GM12891 (cell line): ENCODE data around the gene LETMD1.

ENCODE experiments used
- DNase-seq: peaks from one replicate; pipeline ENCODE4 v3.0.0; 2011; ENCODE audit warnings: low spot score; ENCODE audit not compliant: insufficient read length
- FAIRE-seq: peaks from 2 replicates; lab custom pipeline; 2011; peaks lifted over from hg19 to GRCh38; lab: Jason Lieb, UNC
- PAX5 ChIP-seq: IDR thresholded peaks from 2 replicates; pipeline ENCODE4 v1.6.1; 2011; ENCODE audit warnings: low read length, moderate library complexity, mild to moderate bottlenecking; ENCODE audit not compliant: insufficient read depth, severe bottlenecking
- POLR2A ChIP-seq: IDR thresholded peaks from 2 replicates; pipeline ENCODE4 v1.6.1; 2011; ENCODE audit warnings: low read depth, low read length, control low read depth
- POLR2AphosphoS5 ChIP-seq: IDR thresholded peaks from 2 replicates; pipeline ENCODE4 v1.6.1; 2011; ENCODE audit warnings: low read depth, low read length, control low read depth
- POU2F2 ChIP-seq: IDR thresholded peaks from 2 replicates; pipeline ENCODE4 v1.6.1; 2011; ENCODE audit warnings: low read depth, mild to moderate bottlenecking, control low read depth, low read length, moderate library complexity
- SPI1 ChIP-seq: IDR thresholded peaks from 2 replicates; pipeline ENCODE4 v1.6.1; 2011; ENCODE audit warnings: low read depth, low read length, control low read depth
- TAF1 ChIP-seq: IDR thresholded peaks from 2 replicates; pipeline ENCODE4 v1.6.1; 2011; ENCODE audit warnings: low read depth, low read length, control low read depth

The LETMD1 gene

DNA sequence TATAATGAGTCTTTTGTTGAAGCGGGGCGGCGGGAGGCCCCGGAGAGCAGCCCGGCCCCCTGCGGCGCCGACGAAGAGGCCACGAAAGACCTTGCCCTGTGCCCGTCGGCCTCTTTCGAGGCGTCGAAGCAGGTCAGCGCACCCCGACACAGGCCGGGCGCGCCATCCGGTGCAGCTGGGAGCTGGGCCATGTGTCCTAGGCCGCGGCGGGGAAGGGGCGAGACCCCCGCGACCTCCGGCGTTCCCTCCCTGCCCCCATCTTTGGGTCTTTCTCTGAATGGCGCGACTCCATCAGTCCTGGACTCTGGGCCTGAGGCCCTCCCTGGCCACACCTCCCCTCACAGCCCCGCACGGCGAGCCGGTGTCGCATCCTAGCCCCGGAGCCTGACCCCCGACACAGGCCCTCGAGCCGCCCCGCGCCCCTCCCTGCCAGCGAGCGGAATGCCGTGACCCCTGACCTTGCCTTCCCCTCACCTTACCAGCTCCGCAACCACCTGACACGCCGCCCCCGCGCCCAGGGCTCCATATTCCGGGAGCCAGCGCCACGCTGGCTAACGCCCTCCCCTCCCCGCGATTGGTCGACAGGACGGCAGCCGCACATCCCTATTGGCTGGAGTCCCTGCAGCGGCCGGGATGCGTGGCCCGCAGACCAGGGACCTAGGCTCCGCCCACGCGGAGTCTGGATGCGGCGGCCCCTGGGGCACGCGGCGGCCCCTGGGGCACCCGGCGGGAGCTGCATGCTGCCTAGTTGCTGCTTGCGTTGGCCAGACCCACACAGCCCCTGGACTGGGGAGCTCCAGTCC is 22.1 kb upstream of the LETMD1 start, which contains the start of gene SLC11A2:
SLC11A2 (minus strand) TSS at position 549 of the 803 bp plus-strand sequence. CDS start 15,656 bp downstream, outside the sequence.
- TF ChIP-seq SPI1 (no peak), POLR2AphosphoS5 (no peak), POU2F2 (no peak), PAX5 (no peak)
- FAIRE-seq = peak; percentile 94
- DNase-seq = peak; percentile 95

GRCh38 chr12:51027342-51027835 is 20.7 kb upstream of the LETMD1 start:
- no peak for FAIRE-seq
- TF ChIP-seq POLR2AphosphoS5 (no peak), POLR2A (no peak), TAF1 (no peak), SPI1 (no peak), PAX5 (no peak), POU2F2 (no peak)
- no peak for DNase-seq

GRCh38 chr12:51028126-51028812 is 19.9 kb upstream of the LETMD1 start:
- FAIRE-seq = no peak
- no peak for DNase-seq
- no peak for TF ChIP-seq POU2F2
- TF ChIP-seq TAF1 = no peak
- TF ChIP-seq POLR2A = no peak
- no peak for TF ChIP-seq PAX5
- TF ChIP-seq POLR2AphosphoS5 = no peak
- TF ChIP-seq SPI1 = no peak

GRCh38 chr12:51028813-51029150 is 19.3 kb upstream of the LETMD1 start:
- FAIRE-seq = no peak
- no peak for DNase-seq
- TF ChIP-seq SPI1 (no peak), POLR2A (no peak), TAF1 (no peak), POU2F2 (no peak), PAX5 (no peak), POLR2AphosphoS5 (no peak)

DNA sequence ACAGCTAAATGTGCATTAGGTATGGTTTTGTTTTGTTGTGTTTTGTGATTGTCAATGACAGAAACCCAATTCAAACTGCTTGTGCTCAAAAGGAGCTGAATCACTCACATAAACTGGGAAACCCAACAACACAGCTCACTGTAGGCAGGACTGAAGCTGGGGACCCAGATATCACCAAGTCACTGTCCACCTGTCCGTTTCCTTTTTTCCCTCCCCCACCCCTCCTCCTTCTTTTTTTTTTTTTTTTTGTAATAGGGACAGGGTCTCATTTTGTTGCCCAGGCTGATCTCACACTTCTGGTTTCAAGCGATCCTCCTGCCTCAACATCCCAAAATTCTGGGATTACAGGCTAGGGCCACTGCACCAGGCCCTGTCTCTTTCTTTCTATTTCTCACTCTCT is 15.1 kb upstream of the LETMD1 start:
- FAIRE-seq (no peak), DNase-seq (no peak)
- no peak for TF ChIP-seq TAF1
- no peak for TF ChIP-seq POLR2AphosphoS5
- TF ChIP-seq SPI1 = no peak
- TF ChIP-seq POLR2A = no peak
- no peak for TF ChIP-seq POU2F2
- TF ChIP-seq PAX5 = no peak

- TF ChIP-seq TAF1 (no peak), PAX5 (no peak), POU2F2 (no peak), SPI1 (no peak), POLR2AphosphoS5 (no peak), POLR2A (no peak)
- FAIRE-seq (no peak), DNase-seq (no peak)
These were observed 14.6 kb upstream of the LETMD1 start for GRCh38 chr12:51033457-51034089.

- no peak for TF ChIP-seq POU2F2
- FAIRE-seq (no peak), DNase-seq (no peak)
These were observed 11.8 kb upstream of the LETMD1 start for GRCh38 chr12:51036279-51036678.

DNA sequence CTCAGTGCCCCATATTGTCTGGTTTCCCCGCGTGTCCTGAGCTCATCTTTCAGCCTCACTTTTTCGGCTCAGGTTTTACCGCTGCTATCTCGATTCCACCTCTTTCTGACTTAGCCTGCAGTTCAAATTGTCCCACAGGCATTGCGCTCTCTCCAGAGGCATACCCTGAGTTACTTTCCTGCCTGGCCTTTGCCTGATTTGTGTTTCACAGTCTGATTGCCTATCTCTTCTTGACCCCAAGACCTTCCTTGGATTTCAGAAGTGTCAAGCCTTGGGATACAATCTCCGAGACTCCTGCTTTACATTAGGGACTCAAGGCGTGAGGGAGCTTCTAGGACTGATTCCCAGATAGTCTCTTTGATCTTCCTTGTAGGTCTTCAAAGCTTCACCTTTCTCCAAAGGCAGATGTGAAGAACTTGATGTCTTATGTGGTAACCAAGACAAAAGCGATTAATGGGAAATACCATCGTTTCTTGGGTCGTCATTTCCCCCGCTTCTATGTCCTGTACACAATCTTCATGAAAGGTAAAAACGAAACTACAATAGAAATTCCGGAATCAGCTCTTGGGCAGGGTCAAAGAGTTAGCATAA is 629 bp downstream of the LETMD1 start:
- no peak for TF ChIP-seq POU2F2
- no peak for TF ChIP-seq SPI1
- TF ChIP-seq POLR2AphosphoS5 = no peak
- no peak for TF ChIP-seq TAF1
- TF ChIP-seq PAX5 = no peak
- TF ChIP-seq POLR2A = no peak
- no peak for DNase-seq
- no peak for FAIRE-seq

DNA sequence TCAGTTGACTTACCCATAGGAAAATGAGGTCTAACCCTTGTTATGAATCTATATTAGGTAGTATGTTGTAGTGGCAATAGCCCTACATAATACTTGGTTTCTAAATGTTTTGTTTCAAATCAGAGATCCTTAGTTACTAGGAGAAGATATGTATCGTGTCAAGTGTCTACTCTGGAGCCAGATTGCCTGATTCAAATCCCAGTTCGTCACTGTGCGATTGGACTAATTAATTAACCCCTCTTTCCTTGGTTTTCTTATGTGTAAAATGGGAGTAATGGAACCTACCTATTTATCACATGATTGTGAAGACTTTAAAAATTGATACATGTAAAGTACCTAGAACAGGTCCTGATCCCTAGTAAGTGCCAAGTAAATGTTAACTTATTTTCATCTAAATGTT is 1.4 kb downstream of the LETMD1 start:
- TF ChIP-seq TAF1 (no peak), PAX5 (no peak), POU2F2 (no peak), POLR2AphosphoS5 (no peak), POLR2A (no peak), SPI1 (no peak)
- DNase-seq (no peak), FAIRE-seq (no peak)
